Mucosa of descending colon (tissue), 3 donors: ENCODE data around the gene ARSG. TPM values are rescaled to one million over a fixed set of nuclear protein-coding genes. Genes with fewer than 3 reads are reported as not detected.

ENCODE experiments used
- ATAC-seq: fragments of 200-7000 bp; cut with Tn5 transposase; one replicate; pipeline ENCODE4 v1.9.1; 2020; ENCODE audit warnings: mild to moderate bottlenecking, moderate library complexity
- DNase-seq, 3 donors: peaks; one replicate each; pipeline ENCODE4 v3.0.0-alpha.2; 2020
- H3K36me3 ChIP-seq: fragments of 200-600 bp; one replicate; pipeline ENCODE4 v1.8.0; 2021; ENCODE audit warnings: low read depth, mild to moderate bottlenecking
- H3K4me1 ChIP-seq: fragments of 200-600 bp; one replicate; pipeline ENCODE4 v1.8.0; 2021; ENCODE audit warnings: low read depth, mild to moderate bottlenecking
- H3K4me3 ChIP-seq: fragments of 200-600 bp; one replicate; pipeline ENCODE4 v1.8.0; 2021; ENCODE audit warnings: mild to moderate bottlenecking
- H3K9me3 ChIP-seq: fragments of 200-600 bp; one replicate; pipeline ENCODE4 v1.8.0; 2021; ENCODE audit warnings: mild to moderate bottlenecking
- CTCF ChIP-seq: fragments of 200-600 bp; IDR thresholded peaks from one replicate; pipeline ENCODE4 v1.8.0; 2022; ENCODE audit warnings: antibody characterized with exemption, mild to moderate bottlenecking
- intact Hi-C, 2 donors: fragments of 100-400 bp; cut with DNase I in 1 of 2; cut with micrococcal nuclease in 1 of 2; formaldehyde crosslinking; loops; one replicate each; pipeline versions ENCODE4 v1.11.0 to v1.11.1; 2022; cut with DNase I, micrococcal nuclease
- microRNA-seq: library from miRNA; unstranded; fragments of <30 nt; microRNA quantifications from one replicate; pipeline ENCODE4, GENCODE V29; 2019
- total RNA-seq, 3 donors: library from RNA; stranded (reverse); fragmentation: NEBNext Ultra II Directional in 2 of 3; extraction: Animal tissue kit (Norgen Biotek cat#: 25700) in 2 of 3; gene quantifications; one replicate each; pipeline versions ENCODE4 v1.2.1 to v1.2.4, GENCODE V29; 2021 to 2023
- donor health status: DM: no; HTN: no; CAD: no; lungs with moderate emphysema.
- donor health status: DM: no; HTN: no; CAD: no.
- donor health status: DM: no; HTN: yes; CAD: no.

Gene ARSG
- total RNA-seq, 3 donors from 2014 or later: 1.7 to 3.1 (median 2.1) TPM

- intact Hi-C loops: loop anchor here (5.0 to 10.0 kb wide), 2 partner anchors 198 to 200 kb away; no protein-coding TSS in a partner anchor
- Histone ChIP-seq H3K36me3 (no peaks in the 10 kb centered on the region), H3K4me1 (peaks cover 6% of the 10 kb centered on the region), H3K9me3 (no peaks in the 10 kb centered on the region), H3K4me3 (no peak overlapping the region)
- DNase-seq: peak in 1 of 3 donors; percentile 81
- peak; percentile 92 for ATAC-seq
- peak; percentile 36 for TF ChIP-seq CTCF
Measured at GRCh38 chr17:68462381-68463210, 171.3 kb downstream of the ARSG start.

GRCh38 chr17:68463211-68464019, 172.1 kb downstream of the ARSG start:
- H3K4me1 ChIP-seq: peaks cover 1% of the 10 kb centered on the region
- no peak for DNase-seq
- H3K4me3 ChIP-seq: no peak overlapping the region
- intact Hi-C loops: loop anchor here (5.0 to 10.0 kb wide), 2 partner anchors 199 to 201 kb away; no protein-coding TSS in a partner anchor
- H3K9me3 ChIP-seq: no peaks in the 10 kb centered on the region
- no peak for ATAC-seq
- no peaks in the 10 kb centered on the region for H3K36me3 ChIP-seq
- no peak for TF ChIP-seq CTCF

GRCh38 chr17:68468334-68468733, 177.0 kb downstream of the ARSG start:
- no peak overlapping the region for H3K4me3 ChIP-seq
- H3K4me1 ChIP-seq: no peaks in the 10 kb centered on the region
- intact Hi-C loops: loop anchor here in 1 of 2 donors (10.0 kb wide), 1 partner anchor 204 kb away; no protein-coding TSS in a partner anchor
- H3K36me3 ChIP-seq: no peaks in the 10 kb centered on the region
- H3K9me3 ChIP-seq: no peaks in the 10 kb centered on the region
- no peak for TF ChIP-seq CTCF
- DNase-seq: no peak
- ATAC-seq: no peak

GRCh38 chr17:68468788-68469187, 177.5 kb downstream of the ARSG start:
- H3K36me3 ChIP-seq: no peaks in the 10 kb centered on the region
- H3K4me1 ChIP-seq: no peaks in the 10 kb centered on the region
- intact Hi-C loops: loop anchor here in 1 of 2 donors (10.0 kb wide), 1 partner anchor 204 kb away; no protein-coding TSS in a partner anchor
- DNase-seq (no peak), ATAC-seq (no peak)
- no peak for TF ChIP-seq CTCF
- H3K9me3 ChIP-seq: no peaks in the 10 kb centered on the region
- no peak overlapping the region for H3K4me3 ChIP-seq

Small RNAs within 50 kb of the gene (microRNA-seq; reads per million reads assigned to microRNA genes)
- gene MIR635: not detected

Other genes with a start within 250 kb of the ARSG start
- 10 to 100 TPM; 38.0 to 72.0 (median 44.6) TPM for gene AMZ2, start 43.5 kb upstream of the ARSG start, total RNA-seq
- under 1 TPM; 0.14 to 0.47 (median 0.34) TPM for gene SLC16A6, start 368 bp upstream of the ARSG start, total RNA-seq
- 10 to 100 TPM; 56.0 to 99.3 (median 99.0) TPM for gene WIPI1, start 166.0 kb downstream of the ARSG start, total RNA-seq
- 100 to 1,000 TPM; 132 to 238 (median 147) TPM for gene PRKAR1A, start 220.9 kb downstream of the ARSG start, total RNA-seq